ENCODE results near the gene SH2D5.

GRCh38 chr1:20706841-20707240, 25.7 kb downstream of the SH2D5 start:
- TF ChIP-seq CTCF (IDR thresholded peaks at IDR 0.05): no peak
- TF ChIP-seq POLR2AphosphoS5 (IDR thresholded peaks at IDR 0.05): no peak
- no peak for TF ChIP-seq POLR2A (IDR thresholded peaks at IDR 0.05)

All from prostate gland (tissue), 2 donors.